Bronchial epithelial cell (primary cell): ENCODE results near the gene RAPGEF6. TPM values are rescaled to one million over a fixed set of nuclear protein-coding genes. Genes with fewer than 3 reads are reported as not detected.

Source experiments
- DNase-seq: peaks from one replicate; pipeline ENCODE4 v3.0.0-alpha.2; 2010; ENCODE audit warnings: low read depth
- FAIRE-seq: peaks from 2 replicates; lab custom pipeline; 2011; peaks lifted over from hg19 to GRCh38; lab: Jason Lieb, UNC
- H3K27me3 ChIP-seq: 2 replicates; pipeline ENCODE4 v1.5.1; 2011; ENCODE audit warnings: low read length; ENCODE audit not compliant: control insufficient read depth, insufficient read depth
- H3K36me3 ChIP-seq: 2 replicates; pipeline ENCODE4 v1.5.1; 2011; ENCODE audit warnings: low read length; ENCODE audit not compliant: control insufficient read depth, insufficient read depth
- H3K4me3 ChIP-seq: 2 replicates; pipeline ENCODE4 v1.5.1; 2011; ENCODE audit warnings: mild to moderate bottlenecking, low read depth, low read length, control low read depth
- total RNA-seq: library from RNA; depleted of rRNA; stranded (reverse); fragments of >200 nt; gene quantifications from 2 replicates; pipeline ENCODE4 v1.2.1, GENCODE V29; 2014
- TF ChIP-seq, protein P1 (sequence below): IDR thresholded peaks from 2 replicates; pipeline ENCODE4 v1.5.1; 2011; ENCODE audit warnings: mild to moderate bottlenecking, moderate library complexity, low read length, control low read depth, inconsistent platforms; ENCODE audit not compliant: insufficient read depth, severe bottlenecking

The RAPGEF6 gene
- total RNA-seq, 1 donor from 2014 or later = 14.2 TPM

DNA sequence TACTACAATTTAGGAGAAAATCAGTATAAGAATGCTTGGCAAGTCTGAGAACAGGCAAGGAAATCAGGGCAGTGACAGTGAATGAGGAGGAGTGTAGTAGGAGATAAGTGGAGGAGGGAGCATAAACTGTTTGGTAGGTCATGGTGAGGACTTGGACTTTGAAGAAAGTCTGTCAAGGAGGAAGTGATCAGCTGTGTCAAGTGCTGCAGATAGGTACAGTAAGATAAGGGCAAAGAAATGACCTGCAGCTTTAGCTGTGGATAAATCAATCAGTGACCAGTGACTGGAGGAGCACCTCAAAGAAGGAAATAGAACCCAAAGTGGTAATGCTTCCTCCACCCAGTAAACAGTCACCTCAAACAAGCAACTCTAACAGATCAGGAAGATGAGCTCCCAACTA lies 106.3 kb downstream of the RAPGEF6 start:
- Histone ChIP-seq H3K36me3 (no peaks in the 10 kb centered on the region), H3K4me3 (no peak overlapping the region), H3K27me3 (no peaks in the 10 kb centered on the region)
- DNase-seq (no peak), FAIRE-seq (no peak)
- TF ChIP-seq, protein P1, sequence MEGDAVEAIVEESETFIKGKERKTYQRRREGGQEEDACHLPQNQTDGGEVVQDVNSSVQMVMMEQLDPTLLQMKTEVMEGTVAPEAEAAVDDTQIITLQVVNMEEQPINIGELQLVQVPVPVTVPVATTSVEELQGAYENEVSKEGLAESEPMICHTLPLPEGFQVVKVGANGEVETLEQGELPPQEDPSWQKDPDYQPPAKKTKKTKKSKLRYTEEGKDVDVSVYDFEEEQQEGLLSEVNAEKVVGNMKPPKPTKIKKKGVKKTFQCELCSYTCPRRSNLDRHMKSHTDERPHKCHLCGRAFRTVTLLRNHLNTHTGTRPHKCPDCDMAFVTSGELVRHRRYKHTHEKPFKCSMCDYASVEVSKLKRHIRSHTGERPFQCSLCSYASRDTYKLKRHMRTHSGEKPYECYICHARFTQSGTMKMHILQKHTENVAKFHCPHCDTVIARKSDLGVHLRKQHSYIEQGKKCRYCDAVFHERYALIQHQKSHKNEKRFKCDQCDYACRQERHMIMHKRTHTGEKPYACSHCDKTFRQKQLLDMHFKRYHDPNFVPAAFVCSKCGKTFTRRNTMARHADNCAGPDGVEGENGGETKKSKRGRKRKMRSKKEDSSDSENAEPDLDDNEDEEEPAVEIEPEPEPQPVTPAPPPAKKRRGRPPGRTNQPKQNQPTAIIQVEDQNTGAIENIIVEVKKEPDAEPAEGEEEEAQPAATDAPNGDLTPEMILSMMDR = no peak

DNA sequence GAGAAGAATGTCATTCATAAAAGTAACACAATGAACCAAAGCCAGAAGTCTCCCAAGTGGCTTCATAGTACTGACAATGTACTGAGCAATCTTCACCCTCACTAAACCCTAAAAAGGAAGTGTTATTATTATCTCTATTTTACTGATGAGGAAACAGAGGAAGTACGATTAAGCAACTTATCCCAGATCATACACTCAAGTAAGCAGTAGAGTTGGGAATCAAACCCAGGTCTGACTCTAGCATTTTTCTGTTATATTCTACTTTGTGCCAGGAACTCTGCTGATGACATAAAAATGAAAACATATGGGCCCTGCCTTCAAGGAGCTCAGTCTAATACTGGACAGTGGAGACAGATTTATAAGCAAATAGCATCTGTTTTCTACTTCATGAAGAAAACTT lies 109.2 kb downstream of the RAPGEF6 start:
- TF ChIP-seq, protein P1 = no peak
- no peak for FAIRE-seq
- Histone ChIP-seq H3K27me3 (no peaks in the 10 kb centered on the region), H3K36me3 (no peaks in the 10 kb centered on the region), H3K4me3 (no peak overlapping the region)
- DNase-seq = no peak

- DNase-seq = no peak
- Histone ChIP-seq H3K36me3 (peaks cover 2% of the 10 kb centered on the region), H3K27me3 (no peaks in the 10 kb centered on the region), H3K4me3 (no peak overlapping the region)
- TF ChIP-seq, protein P1 = no peak
- no peak for FAIRE-seq
These were observed 110.6 kb downstream of the RAPGEF6 start for GRCh38 chr5:131524431-131524830.

DNA sequence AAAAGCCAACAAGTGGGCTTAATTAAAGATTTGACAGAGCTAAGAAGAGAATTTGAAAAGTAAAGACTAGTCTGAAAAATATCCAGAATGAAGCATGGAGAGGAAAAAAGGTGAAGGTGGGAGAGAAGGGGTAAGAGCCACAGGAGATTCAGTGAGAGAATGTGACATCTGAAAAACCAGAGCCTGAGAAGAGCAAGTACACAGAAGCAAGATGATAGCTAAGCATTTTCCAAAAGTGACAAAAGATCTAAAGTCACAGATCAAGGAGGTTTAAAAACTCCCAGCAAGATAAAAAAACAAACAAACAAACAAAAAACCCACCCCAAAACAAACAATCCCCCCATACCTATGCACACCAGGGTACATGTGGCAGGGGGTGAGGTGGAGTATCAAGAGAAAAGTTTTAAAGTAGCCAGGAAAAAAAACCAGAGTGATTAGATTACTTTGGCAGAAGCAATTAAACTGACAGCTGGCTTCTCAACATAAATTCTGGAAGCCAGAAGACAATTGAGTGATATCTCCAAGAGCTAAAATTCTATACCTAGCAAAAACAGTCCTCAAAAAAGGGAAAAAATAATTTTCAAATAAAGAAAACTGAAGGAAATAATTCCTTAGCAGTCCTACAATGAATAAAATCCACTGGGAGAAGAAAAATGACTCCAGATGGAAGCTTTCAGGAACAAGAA lies 111.4 kb downstream of the RAPGEF6 start:
- DNase-seq (no peak), FAIRE-seq (no peak)
- H3K27me3 ChIP-seq = no peaks in the 10 kb centered on the region
- no peak overlapping the region for H3K4me3 ChIP-seq
- H3K36me3 ChIP-seq = peaks cover 2% of the 10 kb centered on the region
- TF ChIP-seq, protein P1 = no peak

DNA sequence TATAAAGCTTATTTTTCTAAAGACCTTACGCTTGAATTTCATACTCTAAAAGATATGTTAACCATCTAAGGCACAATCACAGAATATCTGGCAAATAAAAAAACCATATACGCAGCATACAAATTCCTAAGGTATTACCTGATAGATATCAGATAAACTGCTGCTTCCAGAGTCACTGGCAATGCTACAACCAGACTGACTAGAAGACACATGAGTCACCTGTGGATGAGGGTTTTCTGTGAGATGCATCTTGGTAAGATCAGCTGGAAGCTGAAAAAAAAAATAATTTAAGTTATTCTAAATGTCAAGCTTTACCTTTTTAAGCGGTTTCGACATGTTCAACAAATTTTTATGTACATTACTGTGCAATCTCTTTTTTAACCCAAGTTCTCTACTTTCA lies 113.8 kb downstream of the RAPGEF6 start:
- Histone ChIP-seq H3K36me3 (peaks cover 2% of the 10 kb centered on the region), H3K27me3 (no peaks in the 10 kb centered on the region), H3K4me3 (no peak overlapping the region)
- no peak for FAIRE-seq
- TF ChIP-seq, protein P1 = no peak
- peak; percentile 83 for DNase-seq

DNA sequence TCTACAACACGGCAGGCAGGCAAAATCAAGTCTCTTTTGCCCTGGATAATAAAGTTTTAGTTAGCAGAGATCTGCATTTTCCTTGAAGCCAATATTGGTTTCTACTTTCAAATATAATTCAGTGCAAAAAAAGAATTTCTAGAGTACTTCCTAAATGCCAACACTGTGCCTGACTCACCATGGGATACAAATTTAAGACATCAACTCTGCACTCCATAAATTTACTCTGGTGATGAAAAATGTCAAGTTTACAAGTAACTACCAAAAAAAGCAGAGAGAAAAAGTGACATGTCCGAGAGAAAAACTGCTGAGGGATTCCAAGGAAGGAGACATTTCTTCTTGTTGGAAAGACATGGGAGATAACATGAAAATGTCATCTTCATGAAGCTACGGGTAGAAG lies 119.7 kb downstream of the RAPGEF6 start:
- FAIRE-seq (no peak), DNase-seq (no peak)
- Histone ChIP-seq H3K4me3 (no peak overlapping the region), H3K27me3 (no peaks in the 10 kb centered on the region), H3K36me3 (peaks cover 2% of the 10 kb centered on the region)
- TF ChIP-seq, protein P1 = no peak
